Transverse colon (tissue), 4 donors: ENCODE measurements around the gene CLCNKB. TPM values are rescaled to one million over a fixed set of nuclear protein-coding genes. Genes with fewer than 3 reads are reported as not detected.
A peak's percentile ranks its signal among the peaks of the same experiment; 100 is the strongest.

Source experiments
- DNase-seq: peaks from one replicate; pipeline ENCODE4 v3.0.0-alpha.2; 2019
- H3K27ac ChIP-seq, 4 donors: fragments of 200-600 bp; sonication (generic); 2 replicates each; pipeline ENCODE4 v1.5.1; 2016 to 2018; ENCODE audit warnings: inconsistent platforms in 4 of 4
- H3K27me3 ChIP-seq: fragments of 200-600 bp; sonication (generic); 2 replicates; pipeline ENCODE4 v1.5.1; 2017; ENCODE audit warnings: inconsistent platforms
- H3K36me3 ChIP-seq, 4 donors: fragments of 200-600 bp; sonication (generic); 2 replicates each; pipeline ENCODE4 v1.5.1; 2017 to 2019; ENCODE audit warnings: inconsistent platforms in 4 of 4
- H3K4me1 ChIP-seq, 4 donors: fragments of 200-600 bp; sonication (generic); 2 replicates each; pipeline ENCODE4 v1.5.1; 2017 to 2020; ENCODE audit warnings: inconsistent platforms in 4 of 4
- H3K4me3 ChIP-seq, 4 donors: fragments of 200-600 bp; sonication (generic); 1 replicate in 1 of 4; 2 replicates in 3 of 4; pipeline versions ENCODE4 v1.5.1 to v1.6.1; 2017 to 2019; ENCODE audit warnings: inconsistent platforms in 4 of 4
- H3K9me3 ChIP-seq, 2 donors: fragments of 200-600 bp; sonication (generic); 2 replicates each; pipeline ENCODE4 v1.5.1; 2017 to 2019; ENCODE audit warnings: inconsistent platforms in 2 of 2
- CTCF ChIP-seq, 5 experiments: fragments of 200-600 bp in 3 of 5; fragments of 450-650 bp in 2 of 5; sonication (generic) in 3 of 5; IDR thresholded peaks; 1 replicate in 2 of 5; 2 replicates in 3 of 5; pipeline ENCODE4 v1.5.1; 2016 to 2017; ENCODE audit warnings: antibody characterized with exemption in 5 of 5, inconsistent platforms in 3 of 5, mild to moderate bottlenecking in 2 of 5, moderate library complexity in 1 of 5
- EP300 ChIP-seq: sonication (generic); formaldehyde crosslinking; IDR thresholded peaks from one replicate; pipeline ENCODE4 v1.6.1; 2017; ENCODE audit warnings: antibody characterized with exemption, low read depth
- POLR2A ChIP-seq: fragments of 450-650 bp; IDR thresholded peaks from one replicate; pipeline ENCODE4 v1.6.1; 2016; ENCODE audit warnings: antibody characterized with exemption, mild to moderate bottlenecking, moderate library complexity
- POLR2AphosphoS5 ChIP-seq, 3 donors: sonication (generic); formaldehyde crosslinking; IDR thresholded peaks; one replicate each; pipeline ENCODE4 v1.6.1; 2016; ENCODE audit warnings: antibody characterized with exemption in 3 of 3
- WGBS, 2 donors: methylation state at CpG; one replicate each; pipeline ENCODE4 v1.1.5; 2018; ENCODE audit warnings: low coverage in 1 of 2; 5-methylcytosine and 5-hydroxymethylcytosine counted together
- in situ Hi-C, 4 donors: fragments of 200-750 bp; cut with MboI; loops; one replicate each; pipeline versions ENCODE4 v1.15.0 to v1.15.1; 2017; ENCODE audit warnings: low sequenced_read_pairs in 3 of 4, low pct_ligation_motif_present in 1 of 4, low pct_unique_long_range_greater_than_20kb in 1 of 4
- intact Hi-C: fragments of 100-400 bp; cut with DNase I; formaldehyde crosslinking; loops from one replicate; pipeline ENCODE4 v1.15.1; 2023; ENCODE audit warnings: low total_unique reads
- total RNA-seq, 4 donors: library from RNA; depleted of rRNA; stranded (reverse); fragments of >200 nt; gene quantifications; one replicate each; pipeline ENCODE4 v1.1.0, GENCODE V29; 2016

CLCNKB gene
- total RNA-seq, 4 donors from 2014 or later, result 0.48 to 1.1 TPM; not detected in 2

GRCh38 chr1:16015960-16016901, 27.4 kb upstream of the CLCNKB start:
- TF ChIP-seq POLR2A, result no peak
- TF ChIP-seq EP300, result peak; percentile 76
- peak; percentile 36 to 67 (median 54) for TF ChIP-seq POLR2AphosphoS5 (IDR thresholded peaks at IDR 0.05)
- TF ChIP-seq CTCF (IDR thresholded peaks at IDR 0.05), result no peak
- intact Hi-C loops, result no loop called here
- Histone ChIP-seq H3K27ac (peak overlapping the region; percentile 83 to 92 (median 87)), H3K4me3 (peak overlapping the region in 3 of 4 donors; percentile 8 to 32 (median 32)), H3K9me3 (no peaks in the 10 kb centered on the region), H3K27me3 (no peaks in the 10 kb centered on the region), H3K4me1 (peaks cover 32 to 48% (median 46%) of the 10 kb centered on the region in 4 donors), H3K36me3 (no peaks in the 10 kb centered on the region)
- in situ Hi-C loops, result no loop called here
- peak; percentile 46 for DNase-seq
- 67% methylated on average over 23 of the region's 23 CpGs; no CpG with 5 or more reads in 1 of the 2 donors for WGBS, 2 donors

DNA sequence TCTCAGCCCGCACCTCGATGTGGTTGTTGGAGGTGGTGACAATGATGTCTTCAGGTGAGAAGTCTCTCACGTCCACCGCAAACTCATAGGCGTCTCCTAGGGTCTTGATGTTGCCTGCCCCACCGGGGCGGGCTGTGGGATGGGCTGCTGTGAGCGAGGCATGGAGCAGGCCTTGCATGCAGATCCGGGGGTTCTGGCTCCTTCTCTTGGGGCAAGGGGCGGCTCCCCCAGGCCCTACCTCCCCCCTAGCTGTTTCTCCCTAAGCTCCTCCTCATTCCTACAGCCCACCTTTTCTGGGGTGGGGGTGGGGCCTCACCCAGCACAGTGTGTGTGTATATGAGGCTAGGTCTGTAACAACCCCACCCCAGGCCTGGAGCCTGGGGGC, 26.5 kb upstream of the CLCNKB start:
- Histone ChIP-seq H3K4me3 (peak overlapping the region; percentile 2 to 32 (median 20)), H3K36me3 (no peaks in the 10 kb centered on the region), H3K4me1 (peaks cover 32 to 48% (median 46%) of the 10 kb centered on the region in 4 donors), H3K27me3 (no peaks in the 10 kb centered on the region), H3K9me3 (no peaks in the 10 kb centered on the region), H3K27ac (peak overlapping the region; percentile 83 to 92 (median 87))
- in situ Hi-C loops (no loop called here), intact Hi-C loops (no loop called here)
- 76% methylated on average over 10 of the region's 10 CpGs; no CpG with 5 or more reads in 1 of the 2 donors for WGBS, 2 donors
- TF ChIP-seq POLR2A (no peak), POLR2AphosphoS5 (IDR thresholded peaks at IDR 0.05) (no peak), EP300 (no peak), CTCF (IDR thresholded peaks at IDR 0.05) (no peak)
- no peak for DNase-seq

GRCh38 chr1:16017461-16018303, 25.9 kb upstream of the CLCNKB start, which contains the start of gene HSPB7:
Gene HSPB7 (minus strand): TSS chr1:16018043. CDS start chr1:16017963, 80 bp downstream.
- peaks cover 28 to 44% (median 44%) of the 10 kb centered on the region in 4 donors for H3K4me1 ChIP-seq
- TF ChIP-seq CTCF (IDR thresholded peaks at IDR 0.05) (no peak), POLR2A (peak; percentile 59), EP300 (peak; percentile 21), POLR2AphosphoS5 (IDR thresholded peaks at IDR 0.05) (peak; percentile 82 to 87 (median 83))
- in situ Hi-C loops, result no loop called here
- H3K27me3 ChIP-seq, result no peaks in the 10 kb centered on the region
- peak within 1 kb of the TSS; percentile 83 to 92 (median 87) for H3K27ac ChIP-seq
- intact Hi-C loops, result no loop called here
- peak; percentile 69 for DNase-seq
- no peaks in the 10 kb centered on the region for H3K36me3 ChIP-seq
- H3K9me3 ChIP-seq, result no peaks in the 10 kb centered on the region
- H3K4me3 ChIP-seq, result peak within 1 kb of the TSS; percentile 2 to 32 (median 20)
- WGBS, 2 donors, result 43% methylated on average over 37 of the region's 37 CpGs; no CpG with 5 or more reads in 1 of the 2 donors
